IPS-NIHi11 (cell line): Measurements from ENCODE around the gene SLC25A1.

Source experiments
- DNase-seq: peaks from one replicate; pipeline ENCODE4 v3.0.0; 2012; ENCODE audit warnings: mixed read lengths, low spot score

Gene SLC25A1

DNA sequence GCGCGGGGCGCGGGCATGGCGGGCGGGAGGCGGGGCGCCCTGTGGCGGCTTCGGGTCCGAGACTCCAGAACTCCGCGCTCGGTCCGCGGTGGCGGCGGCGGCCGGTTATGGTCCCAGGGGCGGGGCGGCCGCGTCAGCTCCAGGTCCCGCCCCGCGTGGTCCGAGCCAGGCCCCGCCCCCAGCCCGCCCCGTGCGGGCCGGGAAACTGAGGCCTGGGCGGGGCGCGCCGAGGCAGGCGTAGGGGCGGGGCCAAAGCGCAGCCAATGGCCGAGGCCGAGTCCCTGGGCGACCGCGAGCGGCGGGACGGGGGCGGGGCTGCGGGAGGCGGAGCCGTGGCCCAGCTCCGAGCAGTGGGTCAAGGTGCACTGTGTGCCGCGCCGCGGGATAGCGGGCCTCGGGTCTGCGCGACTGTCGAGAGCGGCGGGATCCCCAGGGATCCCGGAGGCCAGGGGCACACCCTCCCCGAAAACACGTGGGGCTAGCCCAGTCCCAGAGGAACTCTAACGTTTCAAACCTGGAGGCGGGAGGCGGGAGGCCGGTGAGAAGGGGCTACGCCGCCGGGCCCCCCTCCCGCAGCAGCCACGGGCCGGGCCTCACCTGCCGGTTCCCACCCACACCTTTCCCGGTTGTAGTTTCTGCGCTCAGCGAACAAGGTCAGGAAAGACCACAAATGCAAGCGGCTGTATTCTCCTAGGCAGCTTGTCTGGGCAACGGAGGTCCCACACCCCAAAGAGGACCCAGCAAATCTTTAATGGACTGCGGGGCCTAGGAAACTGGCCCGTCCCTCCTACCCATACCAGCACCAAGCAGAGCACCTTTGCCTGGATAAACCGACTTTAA lies at the start of gene SLC25A1:
Gene SLC25A1 (minus strand): TSS at position 80 of the 840 bp plus-strand sequence. CDS start 63 bp downstream, at position 17.
- DNase-seq = peak; percentile 97

DNA sequence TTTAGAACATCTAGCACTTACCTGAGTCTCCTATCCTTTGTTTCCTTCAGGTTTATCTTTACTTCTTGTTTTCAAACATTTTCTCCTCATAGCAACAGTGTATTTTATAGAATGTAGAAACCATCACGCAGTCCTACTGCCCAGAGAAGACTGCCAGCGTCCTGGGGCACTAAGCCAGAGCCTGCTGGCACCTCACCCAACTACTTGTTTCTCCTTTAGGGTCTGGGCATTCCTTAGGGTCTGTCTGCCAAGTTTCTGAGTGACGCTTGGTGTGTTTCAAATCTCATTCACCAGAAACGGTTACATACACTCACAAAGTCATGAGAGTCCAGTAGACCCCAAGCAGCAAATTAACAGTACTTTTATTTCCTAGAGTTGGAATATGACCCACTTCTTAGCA lies 49.6 kb upstream of the SLC25A1 start:
- no peak for DNase-seq

DNA sequence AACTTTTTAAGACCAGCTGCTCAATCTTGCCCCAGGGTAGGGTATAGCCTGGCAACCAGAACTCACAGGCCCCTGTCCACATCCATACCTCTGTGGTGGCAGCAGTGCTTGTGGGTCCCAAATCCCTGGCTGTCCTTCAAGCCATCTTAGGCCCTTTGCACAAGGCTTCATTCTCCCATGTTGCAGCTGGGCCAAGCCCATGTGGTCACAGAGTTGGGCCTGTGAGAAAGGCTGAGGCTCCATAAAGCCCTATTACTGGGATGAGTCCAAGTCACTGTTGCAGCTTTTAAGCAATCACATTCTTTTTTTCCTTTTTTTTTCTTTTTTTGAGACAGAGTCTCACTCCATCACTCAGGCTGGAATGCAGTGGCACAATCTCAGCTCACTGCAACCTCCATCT lies 47.9 kb upstream of the SLC25A1 start:
- no peak for DNase-seq

DNA sequence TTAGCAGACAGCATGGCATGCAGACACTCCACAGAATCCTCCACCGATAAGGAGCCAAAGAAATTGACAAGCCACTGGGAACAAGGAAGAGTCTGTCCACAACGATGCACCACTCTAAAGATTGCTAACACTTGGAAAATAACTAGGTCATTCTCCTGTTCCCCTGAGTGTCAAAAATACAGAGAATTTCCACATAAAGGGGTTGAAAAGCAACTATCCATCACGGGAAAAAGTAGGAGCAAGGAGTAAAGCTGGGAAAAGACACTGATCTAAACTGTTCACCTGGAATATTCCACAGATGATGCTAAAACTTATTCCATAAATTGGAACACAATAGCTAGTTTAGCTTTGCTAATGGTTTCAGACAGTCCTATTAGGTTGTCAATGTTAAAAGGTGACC lies 47.0 kb upstream of the SLC25A1 start:
- DNase-seq = no peak

DNA sequence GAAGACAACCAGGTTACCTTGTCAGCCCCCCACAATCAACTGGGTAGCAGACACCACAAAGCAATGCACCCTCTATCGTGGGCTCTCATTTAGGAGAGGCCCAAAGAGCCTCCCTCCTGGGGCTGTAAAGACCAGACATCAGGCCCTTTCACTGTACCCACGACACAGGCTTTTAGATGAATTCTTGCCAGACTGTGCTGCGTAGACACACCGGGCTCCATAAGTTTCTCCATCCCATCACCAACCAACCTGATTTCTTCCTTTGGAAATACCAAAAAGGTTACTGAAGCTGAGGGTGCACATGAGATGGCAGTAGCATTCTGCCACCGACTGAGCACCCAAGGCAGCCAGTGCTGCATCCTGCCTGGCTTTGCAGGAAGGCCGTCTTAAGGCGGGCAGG lies 46.4 kb upstream of the SLC25A1 start:
- no peak for DNase-seq

DNA sequence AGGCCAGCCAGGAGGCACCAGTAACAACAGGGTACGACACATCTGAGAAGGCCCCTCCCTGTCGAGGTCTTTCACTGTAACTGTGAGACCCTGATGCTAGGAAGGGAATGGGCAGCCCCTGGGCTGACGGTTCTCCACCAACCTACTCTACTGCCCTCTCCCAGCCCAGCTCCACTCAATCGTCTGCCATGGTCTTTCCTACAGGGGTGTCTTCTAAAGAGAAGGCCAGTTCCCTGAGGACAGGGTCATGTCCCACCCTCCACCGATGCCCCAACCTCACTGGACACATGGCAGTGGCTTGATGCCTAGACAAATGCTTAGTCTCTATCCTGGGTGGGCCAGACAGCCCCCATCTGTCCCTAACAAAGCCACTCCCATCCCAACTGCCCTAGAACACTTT lies 46.0 kb upstream of the SLC25A1 start:
- DNase-seq = no peak

DNA sequence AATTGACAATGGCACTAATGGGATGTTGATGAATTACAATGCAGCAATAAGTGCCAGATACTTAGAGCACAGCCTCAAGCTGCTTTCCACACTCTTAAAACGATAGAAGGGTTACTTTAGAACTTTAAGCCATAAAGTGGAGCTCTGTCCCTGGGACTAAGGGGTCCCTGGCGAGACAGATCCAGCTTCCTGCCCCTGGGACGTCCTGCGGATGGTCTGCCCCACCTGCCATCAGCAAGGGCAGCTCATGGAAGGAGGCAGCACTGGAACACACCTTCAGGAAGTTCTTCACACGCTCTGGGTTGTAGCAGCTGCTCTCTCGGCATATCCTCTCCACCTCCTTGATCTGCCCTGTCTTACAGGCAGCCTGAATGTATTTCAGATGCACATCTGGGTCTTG lies 45.1 kb upstream of the SLC25A1 start:
- no peak for DNase-seq

DNA sequence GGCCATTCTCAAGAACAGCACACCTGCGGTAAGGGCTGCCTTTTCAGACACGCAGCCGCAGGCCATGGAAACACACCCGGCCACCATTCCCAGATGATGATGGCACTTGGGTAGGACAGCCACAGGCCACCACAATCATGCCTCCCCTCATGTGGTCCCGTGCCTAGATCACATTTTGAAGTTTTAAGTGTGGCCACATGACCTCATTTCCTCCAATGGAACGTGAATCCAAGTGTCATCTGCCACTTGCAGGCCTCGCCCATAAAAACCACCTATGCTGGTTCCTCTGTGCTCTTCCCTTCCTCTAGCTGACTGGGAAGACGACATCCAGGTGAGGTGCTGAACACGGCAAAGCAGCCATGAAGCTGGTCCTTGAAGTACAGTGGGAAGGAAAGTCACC lies 44.6 kb upstream of the SLC25A1 start:
- DNase-seq = no peak

DNA sequence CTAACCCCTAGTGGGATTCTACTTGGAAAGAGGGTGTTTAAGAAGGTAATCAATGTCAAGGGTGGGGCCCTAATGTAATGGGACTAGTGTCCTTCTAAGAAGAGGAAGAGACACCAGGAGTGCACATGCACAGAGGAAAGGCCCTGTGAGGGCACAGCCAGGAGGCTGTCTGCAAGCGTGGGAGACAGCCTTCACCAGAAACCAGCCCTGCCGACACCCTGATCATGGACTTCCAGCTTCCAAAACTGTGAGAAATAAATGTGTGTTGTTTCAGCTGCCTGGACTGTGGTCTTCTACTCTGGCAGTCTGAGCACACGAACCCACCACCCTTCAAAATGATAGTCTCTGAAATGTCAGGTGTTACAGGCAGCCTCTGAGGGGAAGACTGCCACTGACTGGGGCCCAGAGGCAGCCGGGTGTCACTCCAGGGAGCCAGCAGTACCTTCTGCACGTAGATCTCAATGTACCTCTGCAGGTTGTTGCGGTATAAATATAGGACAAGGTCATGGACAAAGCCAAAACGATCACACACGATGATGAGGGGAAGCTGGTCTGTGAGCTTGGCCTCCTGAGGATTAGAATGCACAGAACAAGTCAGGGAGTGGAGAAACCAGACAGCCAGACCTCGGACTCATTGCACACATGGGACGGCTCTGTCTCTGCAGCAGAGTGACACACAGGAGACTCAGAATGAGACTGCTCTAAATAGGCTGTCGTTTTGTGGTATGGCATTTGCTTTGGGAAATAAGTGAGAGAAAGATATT lies 43.9 kb upstream of the SLC25A1 start:
- DNase-seq = no peak

DNA sequence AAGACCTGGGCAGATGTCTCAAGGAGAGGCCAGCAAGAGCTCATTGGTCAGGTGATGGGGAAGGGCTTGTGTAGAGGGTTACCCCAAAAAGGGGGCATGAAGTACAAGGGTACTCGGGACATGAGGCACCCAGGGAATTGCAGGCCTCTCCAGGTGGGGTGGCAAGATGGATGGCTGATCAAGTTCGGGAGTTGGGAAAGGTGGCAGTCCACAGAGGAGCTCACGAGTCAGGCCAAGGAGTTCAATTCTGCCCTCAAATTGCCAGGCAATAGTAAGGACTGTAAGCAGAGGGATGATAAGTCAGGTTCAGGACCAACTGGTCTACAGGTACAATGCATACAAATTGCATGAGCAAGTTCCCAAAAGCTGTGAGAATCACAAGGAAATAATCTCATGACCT lies 42.3 kb upstream of the SLC25A1 start:
- DNase-seq = no peak

DNA sequence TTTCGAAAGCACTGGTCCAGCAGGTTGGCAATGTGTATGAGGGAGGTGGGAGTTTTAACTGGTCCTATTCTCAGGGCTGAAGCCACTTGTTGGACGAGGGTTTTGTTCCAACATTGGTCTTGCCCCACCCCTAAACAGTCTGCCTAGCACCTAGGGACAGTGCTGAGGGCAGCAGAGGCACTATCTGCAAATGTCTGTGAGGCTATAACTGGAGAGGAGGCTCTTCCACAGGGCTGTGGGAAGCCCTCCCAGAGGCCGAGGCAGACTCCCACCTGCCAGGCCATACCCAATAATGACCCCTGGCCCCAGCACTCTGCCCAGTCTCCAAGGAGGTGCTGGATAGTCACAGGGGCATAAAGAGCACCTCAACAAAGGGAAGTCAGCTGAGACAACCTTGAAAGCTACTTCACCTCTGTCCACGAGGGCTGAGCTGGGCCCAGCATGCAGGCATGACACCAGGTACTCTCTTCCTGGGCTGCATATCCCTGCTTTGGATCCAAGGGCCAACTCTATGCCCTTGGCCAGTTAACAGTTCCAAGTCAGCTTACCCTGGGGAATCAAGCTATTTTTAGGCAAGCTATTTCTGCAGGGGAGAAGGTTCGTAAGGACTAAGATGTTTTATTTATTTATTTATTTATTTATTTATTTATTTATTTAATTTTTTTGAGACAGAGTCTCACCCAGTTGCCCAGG lies 40.2 kb upstream of the SLC25A1 start:
- DNase-seq = no peak

DNA sequence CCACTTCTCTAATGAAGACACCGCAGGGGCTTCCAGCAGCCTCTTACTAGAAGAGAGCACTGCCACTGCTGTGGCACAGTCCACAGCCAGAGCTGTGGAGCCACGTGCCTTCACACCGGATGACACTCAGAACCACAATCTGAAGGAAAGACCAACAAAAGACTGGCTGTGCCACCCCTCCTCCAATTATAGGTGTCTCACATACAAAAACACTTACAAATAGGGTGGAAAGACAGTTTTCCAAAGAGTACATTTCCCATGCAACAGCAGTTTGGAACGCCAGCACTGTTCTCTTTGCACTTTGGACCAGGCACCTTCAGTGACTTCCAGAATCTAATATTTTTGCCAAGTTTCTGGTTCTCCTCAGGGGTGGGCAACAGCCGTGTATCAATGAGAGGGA lies 38.0 kb upstream of the SLC25A1 start:
- DNase-seq = no peak

DNA sequence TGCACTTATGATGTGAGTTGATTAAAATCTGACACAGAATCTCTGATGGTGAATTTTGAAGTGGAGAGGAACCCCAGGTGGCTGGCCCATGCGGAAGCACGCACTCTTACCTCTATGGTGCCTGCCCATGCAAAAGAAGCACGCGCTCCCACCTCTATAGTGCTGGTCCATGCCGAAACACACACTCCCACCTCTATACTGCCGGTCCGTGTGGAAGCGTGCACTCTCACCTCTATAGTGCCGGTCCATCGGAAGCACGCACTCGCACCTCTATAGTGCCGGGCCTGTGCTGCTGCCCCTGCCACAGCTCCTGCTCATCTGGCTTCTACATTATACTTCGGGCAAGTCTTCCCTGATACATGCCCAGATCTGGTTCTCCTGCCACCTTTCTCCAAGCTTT lies 36.8 kb upstream of the SLC25A1 start:
- no peak for DNase-seq

DNA sequence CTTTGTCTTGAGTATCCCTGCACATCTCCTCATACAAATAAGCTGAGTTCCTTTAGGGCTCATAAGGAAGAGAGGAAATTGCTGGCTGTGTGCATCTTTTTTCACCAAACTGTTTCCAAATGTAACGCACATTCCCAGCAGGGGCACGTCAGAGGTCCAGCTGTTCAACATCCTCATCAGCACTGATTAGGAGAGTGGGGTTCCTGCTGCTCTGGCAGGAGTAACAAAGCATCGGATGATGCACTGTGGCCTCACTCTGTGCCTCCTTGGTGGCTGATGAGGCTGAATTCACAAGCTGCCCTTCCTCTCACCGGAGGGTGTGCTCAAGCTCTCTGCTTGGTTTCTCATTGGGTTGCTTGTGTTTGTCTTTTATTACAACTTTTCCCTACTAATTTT lies 35.5 kb upstream of the SLC25A1 start:
- peak; percentile 35 for DNase-seq

DNA sequence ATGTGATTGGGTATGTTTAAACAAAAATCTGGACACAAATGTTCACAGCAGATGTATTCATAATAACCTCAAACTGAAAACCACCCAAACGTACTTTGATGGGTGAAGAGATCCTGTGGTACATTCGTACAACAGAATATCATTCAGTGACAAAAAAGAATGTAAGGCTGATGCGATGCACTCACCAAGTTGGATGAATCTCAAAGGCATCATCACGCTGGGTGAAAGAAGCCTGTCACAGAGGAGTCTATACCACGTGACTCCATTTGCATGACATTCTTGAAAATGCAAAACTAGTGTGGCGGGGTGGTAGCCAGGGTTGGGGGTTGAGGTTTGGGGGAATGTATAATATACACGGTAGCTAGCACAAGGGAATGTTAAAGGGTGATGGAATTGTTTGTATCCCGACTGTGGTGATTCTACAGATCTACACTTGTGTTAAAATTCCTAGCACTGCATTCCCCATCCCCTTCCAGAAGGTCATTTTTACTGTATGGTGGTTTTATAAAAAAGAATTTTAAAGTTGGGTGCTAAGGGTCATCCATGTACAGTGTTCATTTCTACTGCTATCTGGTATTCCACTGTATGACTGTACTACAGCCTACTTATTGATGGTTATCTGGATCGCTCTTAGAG lies 35.0 kb upstream of the SLC25A1 start:
- DNase-seq = peak; percentile 46

DNA sequence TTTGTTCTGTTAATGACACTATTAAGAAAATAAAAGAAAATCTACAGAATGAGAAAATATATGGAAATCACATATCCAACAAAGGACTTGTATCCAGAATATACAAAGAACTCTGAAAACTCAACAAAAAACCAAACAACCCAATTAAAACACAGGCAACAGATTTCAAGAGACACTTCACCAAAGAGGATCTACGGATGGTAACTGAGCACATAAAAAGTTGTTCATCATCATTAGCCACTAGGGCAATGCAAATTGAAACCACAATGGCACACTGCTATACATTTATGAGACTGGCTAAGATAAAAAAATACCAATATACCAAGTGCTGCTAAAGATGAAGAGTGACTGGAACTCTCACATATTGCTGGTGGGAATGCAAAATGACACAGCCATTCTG lies 34.5 kb upstream of the SLC25A1 start:
- no peak for DNase-seq

DNA sequence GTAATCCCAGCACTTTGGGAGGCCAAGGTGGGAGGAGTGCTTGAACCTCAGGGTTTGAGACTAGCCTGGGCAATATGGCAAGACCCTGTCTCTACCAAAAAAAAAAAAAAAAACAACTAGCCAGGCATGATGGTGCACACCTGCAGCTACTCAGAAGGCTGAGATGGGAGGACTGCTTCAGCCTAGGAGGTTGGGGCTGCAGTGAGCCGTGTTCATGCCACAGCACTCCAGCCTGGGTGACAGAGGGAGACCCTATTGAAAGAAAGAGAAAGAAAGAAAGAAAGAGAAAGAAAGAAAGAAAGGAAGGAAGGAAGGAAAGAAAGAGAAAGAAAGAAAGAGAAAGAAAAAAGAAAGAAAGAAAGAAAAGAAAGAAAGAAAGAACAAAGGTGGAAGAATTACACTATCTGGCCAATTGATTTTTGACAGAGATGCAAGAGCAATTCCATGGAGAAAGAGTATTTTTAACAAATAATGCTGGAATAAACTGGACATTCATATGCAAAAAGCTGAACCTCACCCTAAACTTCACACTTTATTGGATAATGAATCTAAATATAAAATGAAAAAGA lies 33.9 kb upstream of the SLC25A1 start:
- DNase-seq = no peak

DNA sequence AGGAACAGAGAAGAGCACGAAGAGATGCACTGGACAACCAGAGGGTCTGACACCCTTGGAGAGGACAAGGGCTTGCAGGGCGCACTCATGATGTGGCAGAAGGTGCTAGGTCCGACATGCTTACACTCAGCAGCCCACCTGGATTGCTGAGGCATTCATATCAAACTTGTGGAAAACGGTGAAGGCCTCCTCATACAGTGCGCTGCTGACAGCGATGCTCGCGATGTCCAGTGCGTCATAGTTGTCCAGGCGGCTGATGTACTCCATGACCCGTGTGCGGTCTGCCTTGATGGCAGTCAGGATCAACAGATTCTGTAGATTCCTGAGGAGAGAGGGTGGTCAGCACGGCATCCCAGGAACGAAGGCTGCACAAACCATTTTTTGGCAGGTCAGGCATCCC lies 31.7 kb upstream of the SLC25A1 start:
- no peak for DNase-seq

DNA sequence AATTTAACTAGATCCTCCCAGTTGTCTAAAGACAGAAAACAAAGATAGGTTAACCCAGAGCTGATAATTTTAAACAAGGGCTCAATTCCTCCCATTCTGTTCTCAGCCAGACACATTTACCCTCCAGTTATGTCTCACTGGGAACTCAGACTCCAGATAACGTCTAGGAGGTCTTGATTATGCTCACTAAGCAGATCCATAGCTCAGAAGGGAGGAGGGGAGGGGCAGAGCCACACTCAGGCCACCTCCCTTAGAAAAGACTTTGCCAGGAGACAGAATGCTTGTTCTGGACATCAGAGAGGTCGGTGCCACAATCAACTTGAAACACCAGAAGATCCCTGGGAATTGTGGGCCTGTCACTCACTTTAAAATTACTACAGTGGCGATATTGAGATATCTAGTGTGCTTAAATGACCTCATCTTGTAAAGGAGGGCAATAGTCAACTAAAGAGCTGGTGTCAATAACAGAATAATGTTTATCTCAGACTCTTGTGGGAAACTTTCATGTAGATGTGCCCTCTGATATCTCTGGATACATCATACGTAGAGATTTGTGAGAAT lies 29.8 kb upstream of the SLC25A1 start:
- DNase-seq = no peak

DNA sequence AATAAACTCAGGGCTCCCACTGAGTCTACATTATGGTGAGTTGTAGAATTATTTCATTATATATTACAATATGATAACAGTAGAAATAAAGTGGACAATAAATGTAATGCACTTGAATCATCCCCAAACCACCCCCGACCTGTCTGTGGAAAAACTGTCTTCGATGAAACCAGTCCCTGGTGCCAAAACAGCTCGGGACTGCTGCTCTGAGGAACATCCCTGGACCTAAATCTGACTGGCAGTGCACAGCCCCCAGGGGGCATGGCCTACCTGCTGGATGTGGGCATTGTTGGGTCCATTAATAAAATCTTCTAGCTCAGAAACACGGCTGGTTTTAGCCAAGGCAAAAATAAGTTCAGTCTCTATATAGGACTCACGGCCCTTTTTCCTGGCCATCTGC lies 29.3 kb upstream of the SLC25A1 start:
- DNase-seq = no peak

DNA sequence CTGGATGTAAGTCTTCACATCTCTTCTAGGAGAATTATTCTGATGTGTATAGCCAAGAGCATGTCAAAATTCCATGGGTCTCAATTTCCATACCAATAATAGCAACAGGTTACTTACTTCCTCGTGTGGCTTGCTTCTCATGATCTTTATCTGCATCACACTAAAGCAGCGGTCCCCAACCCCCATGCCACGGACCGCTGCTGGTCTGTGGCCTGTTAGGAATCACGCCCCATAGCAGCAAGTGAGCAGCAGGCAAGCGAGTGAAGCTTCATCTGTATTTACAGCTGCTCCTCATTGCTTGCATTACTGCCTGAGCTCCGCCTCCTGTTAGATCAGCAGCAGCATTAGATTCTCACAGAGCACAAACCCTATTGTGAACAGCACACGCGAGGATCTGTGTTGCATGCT lies 28.9 kb upstream of the SLC25A1 start:
- DNase-seq = no peak

DNA sequence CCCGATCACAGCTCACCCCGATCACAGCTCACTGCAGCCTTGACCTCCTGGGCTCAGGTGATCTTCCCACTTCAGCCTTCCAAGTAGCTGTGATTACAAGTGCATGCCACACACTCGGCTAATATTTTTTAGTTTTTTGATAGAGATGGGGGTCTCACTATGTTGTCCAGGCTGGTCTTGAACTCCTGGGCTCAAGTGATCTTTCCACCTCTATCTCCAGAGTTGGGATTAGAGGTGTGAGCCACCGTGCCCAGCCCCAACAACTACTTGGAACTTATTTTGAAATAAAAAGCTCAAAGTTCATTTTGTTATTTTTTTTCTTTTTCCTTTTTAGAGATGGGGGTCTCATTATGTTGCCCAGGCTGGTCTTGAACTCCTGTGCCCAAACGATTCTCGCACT lies 27.8 kb upstream of the SLC25A1 start:
- no peak for DNase-seq
